HG02571 (cell line): ENCODE results near the gene EXD3.

Experiments used
- ATAC-seq: cut with Tn5 transposase; IDR thresholded peaks from one replicate; pipeline ENCODE4 v1.9.1; 2021; ENCODE audit warnings: mild to moderate bottlenecking, moderate library complexity; ENCODE audit not compliant: unreplicated experiment

EXD3 gene

DNA sequence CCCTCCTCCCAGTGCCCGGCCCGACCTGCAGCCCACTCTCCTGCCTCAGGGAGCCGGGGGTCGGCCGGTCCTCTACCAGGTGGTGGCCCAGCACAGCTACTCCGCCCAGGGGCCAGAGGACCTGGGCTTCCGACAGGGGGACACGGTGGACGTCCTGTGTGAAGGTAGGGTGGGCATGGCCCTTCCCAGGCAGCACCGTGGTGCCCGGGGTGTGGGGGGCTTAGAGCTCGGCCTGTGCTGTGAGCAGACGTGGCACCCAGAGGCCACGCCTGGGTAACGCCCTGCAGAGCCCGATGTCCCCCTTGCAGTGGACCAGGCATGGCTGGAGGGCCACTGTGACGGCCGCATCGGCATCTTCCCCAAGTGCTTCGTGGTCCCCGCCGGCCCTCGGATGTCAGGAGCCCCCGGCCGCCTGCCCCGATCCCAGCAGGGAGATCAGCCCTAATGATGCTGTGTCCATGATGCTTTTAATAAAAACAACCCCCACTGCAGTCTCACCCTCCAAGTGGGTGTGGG is 11.0 kb upstream of the EXD3 start:
- no peak for ATAC-seq

GRCh38 chr9:137433349-137433915 is 10.5 kb upstream of the EXD3 start:
- no peak for ATAC-seq

DNA sequence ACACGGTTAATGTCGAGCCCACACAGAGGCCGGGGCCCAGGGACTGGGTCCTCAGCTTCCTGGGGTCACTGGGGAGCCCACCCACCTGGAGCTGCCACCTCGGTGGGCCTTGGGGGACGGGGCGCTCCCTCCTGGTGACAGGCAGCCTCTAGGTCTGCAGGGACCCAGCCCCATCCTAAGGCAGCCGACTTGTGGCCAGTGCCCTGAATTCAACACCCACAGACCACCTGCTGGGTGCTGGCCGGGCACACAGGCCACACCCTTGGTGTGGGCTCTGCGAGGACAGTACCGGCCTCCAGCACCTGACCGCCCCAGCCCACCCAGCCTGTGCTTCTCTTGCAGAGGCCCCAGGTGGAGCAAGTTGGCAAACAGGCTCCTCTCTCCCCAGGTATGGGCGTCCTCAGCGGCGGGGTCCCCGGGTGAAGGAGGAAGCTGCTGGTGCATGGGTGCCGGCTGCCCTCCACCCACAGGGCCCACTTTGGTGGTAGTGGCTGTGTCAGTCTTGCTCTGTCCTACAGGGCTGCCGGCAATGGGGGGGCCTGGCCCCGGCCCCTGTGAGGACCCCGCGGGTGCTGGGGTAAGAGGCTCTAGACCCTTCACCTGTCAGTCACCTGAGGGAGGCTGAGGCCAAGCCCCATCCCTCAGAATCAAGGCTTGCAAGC is 9.9 kb upstream of the EXD3 start:
- no peak for ATAC-seq

DNA sequence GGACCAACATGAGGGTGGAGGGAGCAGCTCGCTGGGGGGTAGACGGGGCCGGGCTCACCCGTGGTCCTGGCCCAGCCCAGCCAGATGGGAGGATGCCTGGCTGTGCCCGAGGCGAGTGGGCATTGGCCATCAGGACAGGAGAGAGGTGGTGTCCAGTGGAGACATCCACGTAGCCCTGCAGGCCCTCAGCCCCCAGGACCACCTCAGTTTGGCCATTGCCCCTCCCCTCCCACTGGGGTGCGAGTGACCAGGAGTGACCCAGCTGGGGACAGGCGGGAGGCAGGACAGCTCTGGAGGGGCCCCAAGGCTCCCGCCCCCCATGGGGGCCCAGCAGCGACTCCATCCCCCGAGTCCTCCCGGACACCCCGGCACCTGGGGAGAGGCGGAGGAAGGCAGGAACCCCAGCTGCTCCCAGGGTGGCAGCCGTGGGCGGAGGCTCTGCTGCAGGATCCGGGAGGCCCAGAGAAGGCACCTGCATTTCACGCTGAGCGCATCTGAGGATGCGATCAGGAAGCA is 8.5 kb upstream of the EXD3 start:
- ATAC-seq = no peak

DNA sequence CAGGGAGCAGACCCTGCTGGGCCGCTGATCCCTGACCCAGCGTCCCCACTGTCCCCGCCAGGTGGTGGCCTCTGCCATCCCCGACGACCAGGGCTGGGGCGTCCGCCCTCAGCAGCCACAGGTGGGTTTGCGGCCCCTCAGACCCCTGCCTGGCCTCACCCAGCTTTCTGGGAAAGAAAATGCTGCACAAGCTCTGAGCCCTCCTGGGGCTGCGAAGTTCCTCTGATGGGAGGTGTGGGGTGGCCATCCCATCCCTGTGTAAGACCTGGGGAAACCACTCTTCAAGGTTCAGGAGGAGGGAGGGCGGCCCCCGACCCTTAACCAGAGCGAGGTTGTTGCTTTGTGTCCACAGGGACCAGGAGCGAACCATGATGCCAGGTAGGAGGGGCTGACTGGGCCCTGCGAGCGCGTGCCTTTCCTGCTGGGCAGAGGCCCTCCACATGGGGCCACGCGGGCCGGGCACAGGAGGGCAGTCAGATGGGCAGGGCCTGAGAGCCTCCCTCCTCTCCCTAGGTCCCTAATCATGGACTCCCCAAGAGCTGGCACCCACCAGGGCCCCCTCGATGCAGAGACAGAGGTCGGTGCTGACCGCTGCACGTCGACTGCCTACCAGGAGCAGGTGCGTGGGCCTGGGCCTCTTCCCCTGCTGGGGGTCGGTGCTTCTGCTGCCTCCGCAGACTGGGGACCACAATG is 7.9 kb upstream of the EXD3 start:
- no peak for ATAC-seq

- ATAC-seq = no peak
These were observed 7.2 kb upstream of the EXD3 start for GRCh38 chr9:137429974-137430722.

- no peak for ATAC-seq
These were observed 6.6 kb upstream of the EXD3 start for GRCh38 chr9:137429546-137429890.

GRCh38 chr9:137428841-137429545 is 6.0 kb upstream of the EXD3 start:
- ATAC-seq = no peak

GRCh38 chr9:137428311-137428630 is 5.3 kb upstream of the EXD3 start:
- ATAC-seq = no peak

DNA sequence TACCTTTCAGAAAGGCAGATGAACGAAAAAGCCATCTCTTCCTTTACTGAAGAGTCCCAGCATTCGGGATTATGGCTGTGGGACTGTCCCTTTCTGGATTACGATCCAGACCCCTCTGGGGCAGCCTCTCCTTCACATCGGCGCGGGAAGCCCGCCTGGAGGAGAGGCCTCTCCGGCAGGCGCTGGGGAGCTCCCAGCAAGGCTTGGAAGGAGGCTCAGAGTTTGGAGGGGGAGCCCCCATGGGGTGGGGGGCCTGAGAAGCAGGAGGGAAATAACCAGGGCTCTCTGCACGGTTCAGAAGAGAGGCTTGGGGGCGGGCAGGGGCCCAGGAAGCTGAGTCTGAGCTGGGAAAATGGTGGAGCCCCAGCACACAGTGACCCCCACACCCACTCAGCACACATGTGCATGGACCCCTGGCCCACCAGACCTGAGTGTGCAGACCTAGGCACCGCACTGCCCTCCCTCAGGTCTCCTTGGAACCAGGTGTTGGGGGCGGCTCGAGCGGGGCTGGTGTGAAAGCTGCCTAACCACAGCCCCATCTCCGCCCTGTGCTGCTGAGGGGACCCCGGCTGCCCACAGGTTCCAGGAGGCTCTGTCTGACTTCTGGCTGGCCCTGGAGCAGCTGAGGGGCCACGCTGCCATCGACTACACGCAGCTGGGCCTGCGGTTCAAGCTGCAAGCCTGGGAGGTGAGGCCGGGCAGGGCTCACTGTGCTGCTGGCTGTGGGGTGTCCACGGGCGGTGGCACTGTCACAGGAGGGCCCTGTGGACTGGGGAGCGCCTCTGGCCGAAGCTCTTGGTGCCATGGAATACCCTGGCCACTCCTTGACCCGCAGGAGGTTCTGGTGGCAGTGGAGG is 4.7 kb upstream of the EXD3 start:
- ATAC-seq = no peak

DNA sequence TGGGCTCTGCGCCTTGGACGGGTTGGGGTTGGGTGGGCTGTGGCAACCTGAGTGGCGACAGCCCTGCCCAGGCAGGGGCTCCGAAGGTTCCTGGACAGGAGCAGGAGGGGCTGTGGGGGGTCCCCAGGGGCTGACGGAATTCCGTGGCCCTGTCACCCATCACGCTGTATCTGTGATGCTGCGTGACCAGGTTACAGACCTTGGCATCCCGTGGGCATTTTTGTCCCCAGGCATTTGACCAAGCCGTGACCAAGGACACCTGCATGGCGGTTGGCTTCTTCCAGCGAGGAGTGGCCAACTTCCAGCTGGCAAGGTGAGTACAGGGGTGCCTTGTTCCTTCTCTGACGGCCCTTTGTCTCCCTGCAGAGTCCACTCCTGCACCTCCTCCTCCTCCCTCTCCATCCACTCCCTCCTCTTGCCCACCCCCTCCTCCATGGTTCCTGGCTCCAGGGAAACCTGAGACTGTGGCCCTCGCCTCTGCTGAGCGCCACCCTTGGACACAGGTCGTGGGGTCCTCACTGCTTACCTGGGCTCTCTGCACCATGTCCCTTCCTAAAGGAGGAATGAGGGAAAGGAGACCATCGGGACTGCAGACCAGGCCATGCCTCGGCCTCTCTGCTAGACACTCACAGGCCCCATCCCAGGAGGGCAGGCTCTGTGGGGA is 3.2 kb upstream of the EXD3 start:
- ATAC-seq = no peak

GRCh38 chr9:137423514-137424291 is 741 bp upstream of the EXD3 start:
- ATAC-seq = peak; percentile 14

- ATAC-seq = no peak
These were observed 941 bp downstream of the EXD3 start for GRCh38 chr9:137421838-137422603.

DNA sequence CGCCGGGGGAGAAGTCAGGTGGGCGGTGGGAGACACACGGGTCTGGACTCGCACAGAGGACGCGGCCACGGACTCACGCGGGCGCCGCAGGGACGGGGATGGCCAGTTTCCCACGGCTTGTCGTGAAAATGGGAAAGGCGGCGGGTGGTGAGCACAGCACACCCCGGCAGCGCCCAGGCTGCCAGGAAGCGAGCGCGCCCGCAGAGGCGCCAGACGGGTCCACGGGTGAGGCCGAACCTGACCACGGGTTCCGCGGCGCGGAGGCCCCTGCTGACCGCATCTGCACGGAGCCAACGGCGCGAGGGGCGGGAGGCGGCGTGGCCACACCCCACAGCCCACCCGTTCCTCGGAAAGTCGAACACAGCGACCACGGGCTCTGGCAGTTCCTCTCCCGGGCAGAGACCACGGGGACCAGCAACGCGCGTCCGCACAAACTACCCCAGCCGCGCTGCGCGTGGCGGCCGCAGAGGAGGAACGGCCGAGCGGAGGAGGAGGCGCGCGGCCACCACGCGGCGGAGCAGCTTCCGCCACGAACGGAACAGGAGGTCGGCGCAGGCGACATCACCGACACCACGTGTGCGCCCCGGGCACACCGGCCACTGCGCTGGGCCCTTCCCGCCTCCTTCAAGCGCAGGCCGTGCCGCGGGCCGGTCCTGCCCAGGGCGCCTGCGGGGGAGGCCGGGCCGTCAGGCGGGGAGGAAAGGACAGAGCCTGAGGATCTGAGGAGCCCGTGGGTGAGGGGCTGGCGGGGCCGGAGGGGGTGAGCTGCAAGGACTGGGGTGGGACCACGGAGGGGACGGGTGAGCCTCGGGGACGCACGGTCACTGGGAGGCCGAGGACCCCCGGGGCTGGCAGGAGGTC is 5.6 kb downstream of the EXD3 start:
- ATAC-seq = no peak

GRCh38 chr9:137416563-137417151 is 6.3 kb downstream of the EXD3 start:
- no peak for ATAC-seq

GRCh38 chr9:137416006-137416562 is 6.9 kb downstream of the EXD3 start:
- no peak for ATAC-seq
